Transverse colon (tissue), 4 donors: ENCODE results near the gene AK9. TPM values are rescaled to one million over a fixed set of nuclear protein-coding genes. Genes with fewer than 3 reads are reported as not detected.

Experiments
- DNase-seq: peaks from one replicate; pipeline ENCODE4 v3.0.0-alpha.2; 2019
- H3K27ac ChIP-seq, 4 donors: fragments of 200-600 bp; sonication (generic); 2 replicates each; pipeline ENCODE4 v1.5.1; 2016 to 2018; ENCODE audit warnings: inconsistent platforms in 4 of 4
- H3K27me3 ChIP-seq: fragments of 200-600 bp; sonication (generic); 2 replicates; pipeline ENCODE4 v1.5.1; 2017; ENCODE audit warnings: inconsistent platforms
- H3K36me3 ChIP-seq, 4 donors: fragments of 200-600 bp; sonication (generic); 2 replicates each; pipeline ENCODE4 v1.5.1; 2017 to 2019; ENCODE audit warnings: inconsistent platforms in 4 of 4
- H3K4me1 ChIP-seq, 4 donors: fragments of 200-600 bp; sonication (generic); 2 replicates each; pipeline ENCODE4 v1.5.1; 2017 to 2020; ENCODE audit warnings: inconsistent platforms in 4 of 4
- H3K4me3 ChIP-seq, 4 donors: fragments of 200-600 bp; sonication (generic); 1 replicate in 1 of 4; 2 replicates in 3 of 4; pipeline versions ENCODE4 v1.5.1 to v1.6.1; 2017 to 2019; ENCODE audit warnings: inconsistent platforms in 4 of 4
- H3K9me3 ChIP-seq, 2 donors: fragments of 200-600 bp; sonication (generic); 2 replicates each; pipeline ENCODE4 v1.5.1; 2017 to 2019; ENCODE audit warnings: inconsistent platforms in 2 of 2
- CTCF ChIP-seq, 5 experiments: fragments of 200-600 bp in 3 of 5; fragments of 450-650 bp in 2 of 5; sonication (generic) in 3 of 5; IDR thresholded peaks; 1 replicate in 2 of 5; 2 replicates in 3 of 5; pipeline ENCODE4 v1.5.1; 2016 to 2017; ENCODE audit warnings: antibody characterized with exemption in 5 of 5, inconsistent platforms in 3 of 5, mild to moderate bottlenecking in 2 of 5, moderate library complexity in 1 of 5
- EP300 ChIP-seq: sonication (generic); formaldehyde crosslinking; IDR thresholded peaks from one replicate; pipeline ENCODE4 v1.6.1; 2017; ENCODE audit warnings: antibody characterized with exemption, low read depth
- POLR2A ChIP-seq: fragments of 450-650 bp; IDR thresholded peaks from one replicate; pipeline ENCODE4 v1.6.1; 2016; ENCODE audit warnings: antibody characterized with exemption, mild to moderate bottlenecking, moderate library complexity
- POLR2AphosphoS5 ChIP-seq, 3 donors: sonication (generic); formaldehyde crosslinking; IDR thresholded peaks; one replicate each; pipeline ENCODE4 v1.6.1; 2016; ENCODE audit warnings: antibody characterized with exemption in 3 of 3
- WGBS, 2 donors: methylation state at CpG; one replicate each; pipeline ENCODE4 v1.1.5; 2018; ENCODE audit warnings: low coverage in 1 of 2; 5-methylcytosine and 5-hydroxymethylcytosine counted together
- in situ Hi-C, 4 donors: fragments of 200-750 bp; cut with MboI; loops; one replicate each; pipeline versions ENCODE4 v1.15.0 to v1.15.1; 2017; ENCODE audit warnings: low sequenced_read_pairs in 3 of 4, low pct_ligation_motif_present in 1 of 4, low pct_unique_long_range_greater_than_20kb in 1 of 4
- intact Hi-C: fragments of 100-400 bp; cut with DNase I; formaldehyde crosslinking; loops from one replicate; pipeline ENCODE4 v1.15.1; 2023; ENCODE audit warnings: low total_unique reads
- total RNA-seq, 4 donors: library from RNA; depleted of rRNA; stranded (reverse); fragments of >200 nt; gene quantifications; one replicate each; pipeline ENCODE4 v1.1.0, GENCODE V29; 2016

AK9 gene
- total RNA-seq, 4 donors from 2014 or later: 12.0 to 32.0 (median 23.2) TPM

- 48 to 89% methylated on average over 5 to 6 of the region's 6 CpGs for WGBS, 2 donors
- TF ChIP-seq CTCF (IDR thresholded peaks at IDR 0.05) (no peak), POLR2A (no peak), POLR2AphosphoS5 (IDR thresholded peaks at IDR 0.05) (no peak), EP300 (no peak)
- no peaks in the 10 kb centered on the region for H3K27me3 ChIP-seq
- peaks cover 0 to 3% of the 10 kb centered on the region in 2 donors for H3K9me3 ChIP-seq
- intact Hi-C loops (loop anchor here (5.0 kb wide), 1 partner anchor 331 kb away; no protein-coding TSS in a partner anchor), in situ Hi-C loops (loop anchor here (5.0 to 25.0 kb wide), 5 partner anchors 326 to 688 kb away; no protein-coding TSS in a partner anchor)
- no peak overlapping the region for H3K27ac ChIP-seq
- H3K36me3 ChIP-seq: no peaks in the 10 kb centered on the region
- DNase-seq: no peak
- H3K4me1 ChIP-seq: peaks cover 0 to 3% (median 0%) of the 10 kb centered on the region in 4 donors
- no peak overlapping the region for H3K4me3 ChIP-seq
Observed at GRCh38 chr6:109706513-109706912, 15.5 kb upstream of the AK9 start.

- H3K27ac ChIP-seq: no peak overlapping the region
- H3K27me3 ChIP-seq: no peaks in the 10 kb centered on the region
- peaks cover 0 to 3% (median 0%) of the 10 kb centered on the region in 4 donors for H3K4me1 ChIP-seq
- TF ChIP-seq EP300 (no peak), CTCF (IDR thresholded peaks at IDR 0.05) (peak; percentile 90 to 98 (median 93)), POLR2A (no peak), POLR2AphosphoS5 (IDR thresholded peaks at IDR 0.05) (no peak)
- in situ Hi-C loops (loop anchor here (5.0 to 25.0 kb wide), 5 partner anchors 327 to 690 kb away; no protein-coding TSS in a partner anchor), intact Hi-C loops (loop anchor here (5.0 kb wide), 1 partner anchor 332 kb away; no protein-coding TSS in a partner anchor)
- peaks cover 0 to 3% of the 10 kb centered on the region in 2 donors for H3K9me3 ChIP-seq
- DNase-seq: peak; percentile 84
- H3K4me3 ChIP-seq: no peak overlapping the region
- no peaks in the 10 kb centered on the region for H3K36me3 ChIP-seq
- WGBS, 2 donors: 17% methylated on average over 6 to 7 of the region's 7 CpGs
Observed at GRCh38 chr6:109705258-109705657, 14.3 kb upstream of the AK9 start.

- H3K27me3 ChIP-seq: no peaks in the 10 kb centered on the region
- in situ Hi-C loops (loop anchor here (10.0 to 25.0 kb wide), 4 partner anchors 332 to 692 kb away; no protein-coding TSS in a partner anchor), intact Hi-C loops (loop anchor here (5.0 kb wide), 1 partner anchor 615 kb away; no protein-coding TSS in a partner anchor)
- H3K4me3 ChIP-seq: no peak overlapping the region
- peaks cover 0 to 3% (median 0%) of the 10 kb centered on the region in 4 donors for H3K4me1 ChIP-seq
- 53 to 65% methylated on average over 3 to 4 of the region's 4 CpGs for WGBS, 2 donors
- no peak for DNase-seq
- H3K27ac ChIP-seq: no peak overlapping the region
- TF ChIP-seq CTCF (IDR thresholded peaks at IDR 0.05): no peak
- no peak for TF ChIP-seq POLR2AphosphoS5 (IDR thresholded peaks at IDR 0.05)
- TF ChIP-seq EP300: no peak
- TF ChIP-seq POLR2A: no peak
- H3K36me3 ChIP-seq: no peaks in the 10 kb centered on the region
- H3K9me3 ChIP-seq: no peaks in the 10 kb centered on the region
Observed at GRCh38 chr6:109702791-109703190, 11.8 kb upstream of the AK9 start.

- in situ Hi-C loops (loop anchor here (10.0 to 25.0 kb wide), 4 partner anchors 333 to 693 kb away; no protein-coding TSS in a partner anchor), intact Hi-C loops (loop anchor here (5.0 kb wide), 1 partner anchor 616 kb away; no protein-coding TSS in a partner anchor)
- WGBS, 2 donors: 73 to 76% methylated on average over 1 to 2 of the region's 2 CpGs
Observed at GRCh38 chr6:109701774-109702173, 10.8 kb upstream of the AK9 start.

More at GRCh38 chr6:109701774-109702173, 10.8 kb upstream of the AK9 start:
- Histone ChIP-seq H3K27ac (no peak overlapping the region), H3K4me1 (peaks cover 0 to 3% (median 0%) of the 10 kb centered on the region in 4 donors), H3K9me3 (no peaks in the 10 kb centered on the region), H3K4me3 (no peak overlapping the region), H3K27me3 (no peaks in the 10 kb centered on the region), H3K36me3 (no peaks in the 10 kb centered on the region)
- TF ChIP-seq POLR2AphosphoS5 (IDR thresholded peaks at IDR 0.05) (no peak), EP300 (no peak), CTCF (IDR thresholded peaks at IDR 0.05) (no peak), POLR2A (no peak)
- no peak for DNase-seq
